ENCODE measurements around the gene CRELD1. TPM values are rescaled to one million over a fixed set of nuclear protein-coding genes. Genes with fewer than 3 reads are reported as not detected.

The CRELD1 gene
- total and polyA plus RNA-seq, 9 of the 15 experiments (the other 6 are each of a cell fraction or from before 2014, with no cell fraction given), result 3.3 to 25.8 (median 16.5) TPM

- no peak for TF ChIP-seq TAF1 (IDR thresholded peaks at IDR 0.05; ENCODE audit: control insufficient read depth, extremely low read depth, insufficient read depth, low read length, severe bottlenecking)
- TF ChIP-seq CREBBP (IDR thresholded peaks at IDR 0.05; ENCODE audit: low read depth, low read length), result no peak
- TF ChIP-seq RBBP5 (IDR thresholded peaks at IDR 0.05; ENCODE audit: borderline replicate concordance, insufficient read depth, low read length, poor library complexity, severe bottlenecking), result no peak
- no peak for TF ChIP-seq ZNF764 (CRISPR knock-in tag; IDR thresholded peaks at IDR 0.05; ENCODE audit: low read depth)
- TF ChIP-seq HDAC6 (IDR thresholded peaks at IDR 0.05; ENCODE audit: low read depth, low read length), result no peak
- TF ChIP-seq ATF3 (IDR thresholded peaks at IDR 0.05), result no peak
- no peak for TF ChIP-seq ATF3 (CRISPR knock-in tag; conservative IDR thresholded peaks at IDR 0.05)
- 0 out of 2 replicates have a peak, but pooled peaks have one; percentile 15 for TF ChIP-seq NFE2 (IDR thresholded peaks at IDR 0.05; ENCODE audit: low read depth)
- TF ChIP-seq UBTF (IDR thresholded peaks at IDR 0.05; ENCODE audit: borderline replicate concordance in 1 of 2, low read depth in 2 of 2, low read length in 2 of 2), result no peak
- no peak for TF ChIP-seq CEBPG (CRISPR knock-in tag; IDR thresholded peaks at IDR 0.05)
- TF ChIP-seq CEBPG (tag; conservative IDR thresholded peaks at IDR 0.05 in 1 of 2, IDR thresholded peaks at IDR 0.05 in 1 of 2), result no peak
- TF ChIP-seq TCF7 (IDR thresholded peaks at IDR 0.05; ENCODE audit: borderline replicate concordance), result no peak
- TF ChIP-seq RB1 (IDR thresholded peaks at IDR 0.05; ENCODE audit: low read depth), result no peak
- TF ChIP-seq ZNF766 (CRISPR knock-in tag; conservative IDR thresholded peaks at IDR 0.05), result peak; percentile 73
- TF ChIP-seq MYNN (IDR thresholded peaks at IDR 0.05), result no peak; the same call in 1 of the 2 replicates
- no peak for TF ChIP-seq MYNN (CRISPR knock-in tag; IDR thresholded peaks at IDR 0.05)
- TF ChIP-seq HDAC8 (tag; IDR thresholded peaks at IDR 0.05), result peak; percentile 69; the same call in 1 of the 2 replicates
- 0 out of 2 replicates have a peak, but pooled peaks have one; percentile 44 for TF ChIP-seq ZNF175 (CRISPR knock-in tag; IDR thresholded peaks at IDR 0.05; ENCODE audit: low read depth)
- TF ChIP-seq ZNF408 (CRISPR knock-in tag; IDR thresholded peaks at IDR 0.05; ENCODE audit: low read depth), result no peak
- TF ChIP-seq NR4A1 (CRISPR knock-in tag; IDR thresholded peaks at IDR 0.05), result no peak
- peak; percentile 88 for TF ChIP-seq NR4A1 (tag; IDR thresholded peaks at IDR 0.05)
- TF ChIP-seq TRIM28 (IDR thresholded peaks at IDR 0.05), result no peak
- no peak for TF ChIP-seq FOXA1 (IDR thresholded peaks at IDR 0.05; ENCODE audit: borderline replicate concordance)
These were observed 35.9 kb upstream of the CRELD1 start (continued) for GRCh38 chr3:9897408-9898372.
